H9 (cell line): Measurements from ENCODE around the gene TPGS1. TPM values are rescaled to one million over a fixed set of nuclear protein-coding genes. Genes with fewer than 3 reads are reported as not detected.

Experiments used
- DNase-seq: peaks from one replicate; pipeline ENCODE4 v3.0.0-alpha.2; 2017
- H2AFZ ChIP-seq: one replicate; pipeline ENCODE4 v1.6.1; 2013; ENCODE audit warnings: mild to moderate bottlenecking, low read length, control low read depth, moderate library complexity
- H2AK5ac ChIP-seq: 2 replicates; pipeline ENCODE4 v1.6.1; 2013; ENCODE audit warnings: low read length, control low read depth, mixed read lengths; ENCODE audit not compliant: insufficient read length
- H2BK120ac ChIP-seq: one replicate; pipeline ENCODE4 v1.6.1; 2013; ENCODE audit warnings: low read depth, mild to moderate bottlenecking, low read length, control low read depth, inconsistent platforms; ENCODE audit not compliant: poor library complexity, severe bottlenecking
- H2BK12ac ChIP-seq: 2 replicates; pipeline ENCODE4 v1.6.1; 2013; ENCODE audit warnings: low read length, control low read depth, mixed read lengths, low read depth; ENCODE audit not compliant: insufficient read length
- H2BK15ac ChIP-seq: 2 replicates; pipeline ENCODE4 v1.6.1; 2013; ENCODE audit warnings: low read depth, low read length, control low read depth
- H2BK20ac ChIP-seq: one replicate; pipeline ENCODE4 v1.6.1; 2013; ENCODE audit warnings: low read depth, mild to moderate bottlenecking, low read length, control low read depth, inconsistent platforms; ENCODE audit not compliant: poor library complexity, severe bottlenecking
- H2BK5ac ChIP-seq: 2 replicates; pipeline ENCODE4 v1.6.1; 2013; ENCODE audit warnings: low read length, control low read depth, mixed read lengths; ENCODE audit not compliant: insufficient read length
- H3K14ac ChIP-seq: 2 replicates; pipeline ENCODE4 v1.6.1; 2013; ENCODE audit warnings: low read length, control low read depth; ENCODE audit not compliant: insufficient read depth
- H3K18ac ChIP-seq: 2 replicates; pipeline ENCODE4 v1.6.1; 2013; ENCODE audit warnings: low read depth, mild to moderate bottlenecking, mixed read lengths, low read length, control low read depth; ENCODE audit not compliant: insufficient read length
- H3K23ac ChIP-seq: 2 replicates; pipeline ENCODE4 v1.6.1; 2013; ENCODE audit warnings: low read length, control low read depth, mixed read lengths, low read depth; ENCODE audit not compliant: insufficient read length
- H3K23me2 ChIP-seq: 2 replicates; pipeline ENCODE4 v1.6.1; 2013; ENCODE audit warnings: low read depth, mild to moderate bottlenecking, mixed read lengths, low read length, control low read depth; ENCODE audit not compliant: insufficient read length, poor library complexity, severe bottlenecking
- H3K27ac ChIP-seq: 2 replicates; pipeline ENCODE4 v1.5.1; 2013; ENCODE audit warnings: low read length, control low read depth, mixed read lengths, low read depth; ENCODE audit not compliant: insufficient read length
- H3K27me3 ChIP-seq: 2 replicates; pipeline ENCODE4 v1.6.1; 2013; ENCODE audit warnings: low read length, control low read depth, inconsistent platforms; ENCODE audit not compliant: insufficient read depth
- H3K4ac ChIP-seq: 2 replicates; pipeline ENCODE4 v1.6.1; 2013; ENCODE audit warnings: low read depth, mild to moderate bottlenecking, control low read depth, inconsistent platforms, low read length, moderate library complexity
- H3K4me1 ChIP-seq: 2 replicates; pipeline ENCODE4 v1.6.1; 2013; ENCODE audit warnings: low read length, control low read depth, inconsistent platforms; ENCODE audit not compliant: insufficient read depth
- H3K4me2 ChIP-seq: 2 replicates; pipeline ENCODE4 v1.6.1; 2013; ENCODE audit warnings: low read length, control low read depth, mixed read lengths; ENCODE audit not compliant: insufficient read length, insufficient read depth
- H3K56ac ChIP-seq: 2 replicates; pipeline ENCODE4 v1.6.1; 2013; ENCODE audit warnings: low read depth, mild to moderate bottlenecking, mixed read lengths, low read length, control low read depth; ENCODE audit not compliant: insufficient read length
- H3K79me1 ChIP-seq: 2 replicates; pipeline ENCODE4 v1.6.1; 2013; ENCODE audit warnings: low read depth, mild to moderate bottlenecking, moderate library complexity, low read length, control low read depth, inconsistent platforms; ENCODE audit not compliant: insufficient read depth, poor library complexity, severe bottlenecking
- H3K79me2 ChIP-seq: 2 replicates; pipeline ENCODE4 v1.6.1; 2013; ENCODE audit warnings: low read length, control low read depth, inconsistent platforms; ENCODE audit not compliant: insufficient read depth
- H3K9ac ChIP-seq: 2 replicates; pipeline ENCODE4 v1.6.1; 2013; ENCODE audit warnings: low read length, control low read depth, mixed read lengths; ENCODE audit not compliant: insufficient read length; ENCODE audit errors: extremely low read depth
- H3K9me3 ChIP-seq: one replicate; pipeline ENCODE4 v1.6.1; 2013; ENCODE audit warnings: low read depth, low read length, inconsistent platforms; ENCODE audit not compliant: control insufficient read depth
- H3T11ph ChIP-seq: one replicate; pipeline ENCODE4 v1.6.1; 2013; ENCODE audit warnings: mild to moderate bottlenecking, low read length, control low read depth, inconsistent platforms
- H4K20me1 ChIP-seq: one replicate; pipeline ENCODE4 v1.6.1; 2013; ENCODE audit not compliant: control insufficient read depth, insufficient read length, insufficient read depth
- H4K5ac ChIP-seq: 2 replicates; pipeline ENCODE4 v1.6.1; 2013; ENCODE audit warnings: low read depth, mild to moderate bottlenecking, mixed read lengths, low read length, control low read depth; ENCODE audit not compliant: insufficient read length
- H4K8ac ChIP-seq: replicated peaks from 2 replicates; pipeline ENCODE4 v1.6.1; 2013; ENCODE audit warnings: low read length, control low read depth, mixed read lengths, low read depth; ENCODE audit not compliant: insufficient read length
- H4K91ac ChIP-seq: 2 replicates; pipeline ENCODE4 v1.6.1; 2013; ENCODE audit warnings: low read depth, mild to moderate bottlenecking, moderate library complexity, mixed read lengths, low read length, control low read depth; ENCODE audit not compliant: insufficient read length
- H3K27ac Mint-ChIP-seq, 3 experiments: 2 replicates in 2 of 3; 3 replicates in 1 of 3; pipeline ENCODE4 v1.8.0; 2020 to 2021; ENCODE audit warnings: mixed read lengths in 3 of 3, mild to moderate bottlenecking in 1 of 3, moderate library complexity in 1 of 3
- H3K27me3 Mint-ChIP-seq: 2 replicates; pipeline ENCODE4 v1.8.0; 2021; ENCODE audit warnings: low read depth, mild to moderate bottlenecking, moderate library complexity, mixed read lengths
- H3K36me3 Mint-ChIP-seq, 3 experiments: 2 replicates in 2 of 3; 3 replicates in 1 of 3; pipeline ENCODE4 v1.8.0; 2020 to 2021; ENCODE audit warnings: low read depth in 3 of 3, mixed read lengths in 3 of 3; ENCODE audit not compliant: insufficient read depth in 1 of 3
- H3K4me1 Mint-ChIP-seq, 2 experiments: 2 replicates each; pipeline ENCODE4 v1.8.0; 2020; ENCODE audit warnings: mixed read lengths in 2 of 2
- H3K4me3 Mint-ChIP-seq, 2 experiments: 2 replicates in 1 of 2; 3 replicates in 1 of 2; pipeline ENCODE4 v1.8.0; 2020 to 2021; ENCODE audit warnings: mild to moderate bottlenecking in 2 of 2, mixed read lengths in 2 of 2, moderate library complexity in 1 of 2
- H3K9me3 Mint-ChIP-seq, 2 experiments: 2 replicates in 1 of 2; 3 replicates in 1 of 2; pipeline ENCODE4 v1.8.0; 2020; ENCODE audit warnings: mild to moderate bottlenecking in 2 of 2, mixed read lengths in 2 of 2, moderate library complexity in 1 of 2
- WGBS: extraction: QIAGEN DNeasy Blood & Tissue Kit; methylation state at CpG from one replicate; pipeline ENCODE4 v1.1.7; 2013; ENCODE audit warnings: missing lambda C conversion rate, low lambda C conversion rate, mixed read lengths; ENCODE audit not compliant: insufficient read length; ENCODE audit errors: extremely low coverage; 5-methylcytosine and 5-hydroxymethylcytosine counted together
- total RNA-seq: library from RNA; stranded (reverse); gene quantifications from 2 replicates; pipeline ENCODE4 v1.2.1, GENCODE V29; 2021
- TF ChIP-seq, protein P1 (sequence below): fragments of 200-600 bp; sonication (generic); conservative IDR thresholded peaks from 3 replicates; pipeline ENCODE4 v1.8.0; 2021; ENCODE audit warnings: antibody characterized with exemption, mild to moderate bottlenecking

Gene TPGS1
- total RNA-seq, 1 experiment from 2014 or later, result 7.4 TPM

DNA sequence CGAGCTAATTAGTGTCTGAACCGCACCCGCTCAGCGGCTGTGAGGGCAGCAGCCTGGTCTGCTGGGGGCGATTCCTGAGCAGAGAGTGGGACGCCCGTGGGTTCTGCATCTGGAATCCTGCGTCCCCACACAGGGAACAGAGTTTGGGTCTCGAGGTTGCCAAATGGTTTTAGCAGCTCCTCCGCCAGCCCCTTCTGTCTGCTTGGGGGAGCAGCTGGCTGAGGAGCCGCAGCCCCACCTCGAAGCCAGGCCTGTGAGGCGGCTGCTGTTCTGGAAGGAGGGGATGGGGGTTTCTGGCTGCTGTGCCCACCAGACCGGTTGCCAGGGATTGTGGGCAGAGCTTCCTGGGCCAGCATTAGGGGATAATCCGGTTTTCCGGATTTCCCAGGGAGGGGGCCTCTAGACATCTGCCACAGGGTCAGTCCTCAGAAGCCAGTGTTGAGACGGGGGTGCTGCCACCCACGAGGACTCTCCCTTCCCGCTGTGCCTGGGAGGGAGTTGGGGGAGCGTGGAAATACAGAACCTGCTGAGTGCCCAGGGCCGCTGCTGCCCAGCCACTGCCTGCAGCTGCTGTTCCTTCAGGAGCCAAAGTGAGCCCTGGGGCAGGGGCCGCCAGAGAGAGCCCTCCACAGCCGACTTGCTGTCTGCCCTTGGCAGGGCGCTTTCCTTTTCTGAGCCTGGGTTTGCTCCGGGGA lies 26.2 kb downstream of the TPGS1 start:
- WGBS, result no CpG with 5 or more reads among the region's 25 CpGs

More for the DNA sequence above, 26.2 kb downstream of the TPGS1 start:
- no peak overlapping the region for H2BK120ac ChIP-seq
- H3T11ph ChIP-seq, result no peak overlapping the region
- no peaks in the 10 kb centered on the region for H3K9me3 Mint-ChIP-seq
- peaks cover 6% of the 10 kb centered on the region for H3K23me2 ChIP-seq
- H2BK15ac ChIP-seq, result no peak overlapping the region
- H3K36me3 Mint-ChIP-seq, result peaks cover 10 to 21% (median 16%) of the 10 kb centered on the region in 3 experiments
- no peak for DNase-seq
- H3K9me3 ChIP-seq, result no peaks in the 10 kb centered on the region
- H3K4ac ChIP-seq, result 0 out of 2 replicates have a peak overlapping the region, but pooled peaks have one; percentile 13
- no peak overlapping the region for H2AFZ ChIP-seq
- H3K79me2 ChIP-seq, result peaks cover 13% of the 10 kb centered on the region; the same call in 1 of the 2 replicates
- no peak overlapping the region for H3K18ac ChIP-seq
- H2BK5ac ChIP-seq, result no peak overlapping the region
- no peak overlapping the region for H4K91ac ChIP-seq
- peaks cover under 1% of the 10 kb centered on the region; the same call in 1 of the 2 replicates for H3K27me3 Mint-ChIP-seq
- H3K27ac Mint-ChIP-seq, result no peak overlapping the region
- no peaks in the 10 kb centered on the region for H3K4me1 ChIP-seq
- H3K27me3 ChIP-seq, result no peaks in the 10 kb centered on the region
- H2BK12ac ChIP-seq, result no peak overlapping the region
- no peak overlapping the region for H4K5ac ChIP-seq
- peak overlapping the region; percentile 64 for H3K9ac ChIP-seq
- no peak overlapping the region for H2BK20ac ChIP-seq
- peak overlapping the region; percentile 51 for H3K4me2 ChIP-seq
- H4K8ac ChIP-seq, result no peak overlapping the region
- H3K14ac ChIP-seq, result peak overlapping the region; percentile 48; the same call in 1 of the 2 replicates
- H3K4me3 Mint-ChIP-seq, result peak overlapping the region; percentile 84 to 88
- peaks cover 4% of the 10 kb centered on the region for H4K20me1 ChIP-seq
- H3K23ac ChIP-seq, result no peak overlapping the region
- peaks cover 5 to 16% of the 10 kb centered on the region in 2 experiments for H3K4me1 Mint-ChIP-seq
- H3K56ac ChIP-seq, result no peak overlapping the region
- H3K27ac ChIP-seq, result no peak overlapping the region
- no peak overlapping the region for H2AK5ac ChIP-seq
- H3K79me1 ChIP-seq, result peaks cover 8% of the 10 kb centered on the region
- TF ChIP-seq, protein P1, sequence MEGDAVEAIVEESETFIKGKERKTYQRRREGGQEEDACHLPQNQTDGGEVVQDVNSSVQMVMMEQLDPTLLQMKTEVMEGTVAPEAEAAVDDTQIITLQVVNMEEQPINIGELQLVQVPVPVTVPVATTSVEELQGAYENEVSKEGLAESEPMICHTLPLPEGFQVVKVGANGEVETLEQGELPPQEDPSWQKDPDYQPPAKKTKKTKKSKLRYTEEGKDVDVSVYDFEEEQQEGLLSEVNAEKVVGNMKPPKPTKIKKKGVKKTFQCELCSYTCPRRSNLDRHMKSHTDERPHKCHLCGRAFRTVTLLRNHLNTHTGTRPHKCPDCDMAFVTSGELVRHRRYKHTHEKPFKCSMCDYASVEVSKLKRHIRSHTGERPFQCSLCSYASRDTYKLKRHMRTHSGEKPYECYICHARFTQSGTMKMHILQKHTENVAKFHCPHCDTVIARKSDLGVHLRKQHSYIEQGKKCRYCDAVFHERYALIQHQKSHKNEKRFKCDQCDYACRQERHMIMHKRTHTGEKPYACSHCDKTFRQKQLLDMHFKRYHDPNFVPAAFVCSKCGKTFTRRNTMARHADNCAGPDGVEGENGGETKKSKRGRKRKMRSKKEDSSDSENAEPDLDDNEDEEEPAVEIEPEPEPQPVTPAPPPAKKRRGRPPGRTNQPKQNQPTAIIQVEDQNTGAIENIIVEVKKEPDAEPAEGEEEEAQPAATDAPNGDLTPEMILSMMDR, result no peak
